ENCODE results near the gene SFRP5.

SFRP5 gene

GRCh38 chr10:97768322-97769315 lies 3.2 kb downstream of the SFRP5 start:
- TF ChIP-seq CTCF (IDR thresholded peaks at IDR 0.05; ENCODE audit: low read depth, low read length): no peak
- no peak for DNase-seq (ENCODE audit: extremely low read depth, low read depth)

DNA sequence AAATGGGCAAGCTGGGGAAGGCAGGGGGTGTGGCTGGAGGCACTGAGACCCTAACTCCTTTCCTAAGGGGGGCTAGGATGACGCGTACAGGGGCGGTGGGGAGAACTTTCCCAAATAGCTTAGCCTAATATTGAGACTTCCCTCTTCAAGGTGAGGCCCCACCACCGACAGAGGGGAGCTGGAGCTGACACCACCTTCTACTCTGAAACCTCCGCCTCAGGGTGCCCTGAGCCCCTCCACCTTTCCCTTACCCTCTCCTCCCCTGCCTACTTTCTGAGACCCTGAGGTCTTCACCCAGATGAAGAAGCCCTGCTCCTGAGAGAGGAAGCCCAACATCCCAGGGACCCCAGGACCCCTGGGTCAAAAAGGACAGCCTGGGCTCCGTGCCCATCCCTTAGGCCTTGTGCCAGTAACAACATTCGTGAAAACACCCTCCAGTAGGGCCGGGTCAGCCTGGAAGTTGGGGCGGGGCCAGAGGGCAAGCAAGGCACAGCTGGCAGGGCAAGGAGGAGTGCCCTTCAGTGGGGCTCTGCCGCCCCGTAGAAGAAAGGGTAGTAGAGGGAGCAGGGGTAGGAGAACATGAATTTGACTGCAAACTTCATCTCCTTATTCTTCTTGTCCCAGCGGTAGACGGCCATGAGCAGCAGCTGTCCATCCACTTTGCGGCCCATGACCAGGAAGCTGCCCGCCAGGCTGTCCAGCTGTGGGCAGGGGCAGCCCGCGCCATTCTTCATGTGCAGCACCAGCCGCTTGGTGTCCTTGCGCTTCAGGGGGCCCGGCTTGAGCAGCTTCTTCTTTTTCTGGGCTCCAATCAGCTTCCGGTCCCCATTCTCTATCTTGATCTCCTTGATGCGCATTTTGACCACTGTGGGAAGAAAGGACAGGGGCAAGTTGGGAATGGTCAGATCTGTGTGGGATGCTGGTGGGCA lies 4.5 kb downstream of the SFRP5 start:
- no peak for DNase-seq (ENCODE audit: extremely low read depth, low read depth)

DNA sequence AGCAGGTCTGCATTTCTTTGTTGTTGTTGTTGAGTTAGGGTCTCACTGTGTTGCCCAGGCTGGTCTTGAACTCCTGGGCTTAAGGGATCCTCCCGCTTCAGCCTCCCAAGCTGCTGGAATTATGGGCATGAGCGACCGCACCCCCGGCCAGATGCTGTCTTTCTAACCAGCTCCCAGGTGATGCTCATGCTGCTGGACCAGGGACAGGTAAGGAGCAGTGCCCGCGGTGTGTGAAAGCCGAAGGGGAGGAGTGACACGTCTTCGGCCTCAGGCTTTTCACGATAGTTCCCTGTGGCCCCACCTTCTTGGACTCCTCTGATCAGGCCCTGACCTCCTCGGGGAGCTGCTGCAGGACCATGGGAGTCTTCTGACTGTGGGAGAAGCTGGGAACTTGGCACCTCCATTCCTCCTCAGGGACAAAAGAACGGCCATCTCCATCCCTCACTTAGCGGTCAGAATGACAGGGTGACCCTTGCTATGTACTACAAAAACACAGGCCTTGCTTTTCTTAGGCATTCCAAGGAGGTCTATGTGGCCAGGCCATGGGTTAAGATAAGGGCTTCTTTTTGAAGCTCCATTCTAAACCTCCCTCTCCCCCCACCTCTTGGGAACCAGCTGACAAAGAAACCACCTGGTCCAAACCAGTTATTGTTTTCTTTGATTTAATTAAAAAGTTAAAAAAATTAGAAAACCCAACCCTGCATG lies 5.5 kb downstream of the SFRP5 start:
- DNase-seq (ENCODE audit: extremely low read depth, low read depth): no peak
- TF ChIP-seq CTCF (IDR thresholded peaks at IDR 0.05; ENCODE audit: low read depth, low read length): no peak

More for the DNA sequence above, 4.5 kb downstream of the SFRP5 start:
- TF ChIP-seq CTCF (IDR thresholded peaks at IDR 0.05; ENCODE audit: low read depth, low read length): no peak

GRCh38 chr10:97765201-97765600 lies 6.6 kb downstream of the SFRP5 start:
- no peak for TF ChIP-seq CTCF (IDR thresholded peaks at IDR 0.05; ENCODE audit: low read depth, low read length)
- DNase-seq (ENCODE audit: extremely low read depth, low read depth): no peak

- DNase-seq (ENCODE audit: extremely low read depth, low read depth): no peak
- no peak for TF ChIP-seq CTCF (IDR thresholded peaks at IDR 0.05; ENCODE audit: low read depth, low read length)
Measured at GRCh38 chr10:97764519-97764931, 7.3 kb downstream of the SFRP5 start.

DNA sequence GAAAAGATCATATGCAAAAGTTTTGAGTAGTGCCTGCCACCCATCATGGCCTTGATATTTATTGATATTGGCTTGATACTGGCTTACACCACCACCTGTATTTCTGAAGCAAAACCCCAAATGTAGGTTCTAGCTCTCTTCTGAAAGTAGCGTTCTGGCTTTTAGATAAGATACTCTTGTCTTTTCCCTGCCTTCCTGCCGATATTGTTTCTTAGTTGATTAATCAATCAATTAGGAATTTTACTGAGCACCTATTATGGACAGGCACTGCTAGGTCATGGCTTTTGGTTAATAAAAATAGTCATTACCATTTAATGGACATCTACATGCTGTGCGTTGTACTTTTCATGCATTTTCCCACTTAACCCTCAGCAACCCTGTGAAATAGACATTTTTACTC lies 7.9 kb downstream of the SFRP5 start:
- TF ChIP-seq CTCF (IDR thresholded peaks at IDR 0.05; ENCODE audit: low read depth, low read length): no peak
- no peak for DNase-seq (ENCODE audit: extremely low read depth, low read depth)

All from AG09319 (cell line).